Esophagus muscularis mucosa (tissue), 4 donors: Measurements from ENCODE around the gene RNASEH1.

Source experiments
- EP300 ChIP-seq: sonication (generic); formaldehyde crosslinking; IDR thresholded peaks from one replicate; pipeline ENCODE4 v1.6.1; 2017; ENCODE audit warnings: antibody characterized with exemption
- POLR2A ChIP-seq: fragments of 450-650 bp; IDR thresholded peaks from one replicate; pipeline ENCODE4 v1.6.1; 2017; ENCODE audit warnings: antibody characterized with exemption, moderate library complexity, mild to moderate bottlenecking, low read depth
- POLR2AphosphoS5 ChIP-seq, 2 donors: sonication (generic); formaldehyde crosslinking; IDR thresholded peaks; one replicate each; pipeline ENCODE4 v1.6.1; 2017; ENCODE audit warnings: antibody characterized with exemption in 2 of 2
- TF ChIP-seq, protein P1 (sequence below), 3 experiments: fragments of 200-600 bp in 2 of 3; fragments of 450-650 bp in 1 of 3; sonication (generic) in 2 of 3; IDR thresholded peaks; one replicate each; pipeline ENCODE4 v1.5.1; 2017 to 2019; ENCODE audit warnings: antibody characterized with exemption in 3 of 3, mild to moderate bottlenecking in 2 of 3, moderate library complexity in 1 of 3

- TF ChIP-seq, protein P1, sequence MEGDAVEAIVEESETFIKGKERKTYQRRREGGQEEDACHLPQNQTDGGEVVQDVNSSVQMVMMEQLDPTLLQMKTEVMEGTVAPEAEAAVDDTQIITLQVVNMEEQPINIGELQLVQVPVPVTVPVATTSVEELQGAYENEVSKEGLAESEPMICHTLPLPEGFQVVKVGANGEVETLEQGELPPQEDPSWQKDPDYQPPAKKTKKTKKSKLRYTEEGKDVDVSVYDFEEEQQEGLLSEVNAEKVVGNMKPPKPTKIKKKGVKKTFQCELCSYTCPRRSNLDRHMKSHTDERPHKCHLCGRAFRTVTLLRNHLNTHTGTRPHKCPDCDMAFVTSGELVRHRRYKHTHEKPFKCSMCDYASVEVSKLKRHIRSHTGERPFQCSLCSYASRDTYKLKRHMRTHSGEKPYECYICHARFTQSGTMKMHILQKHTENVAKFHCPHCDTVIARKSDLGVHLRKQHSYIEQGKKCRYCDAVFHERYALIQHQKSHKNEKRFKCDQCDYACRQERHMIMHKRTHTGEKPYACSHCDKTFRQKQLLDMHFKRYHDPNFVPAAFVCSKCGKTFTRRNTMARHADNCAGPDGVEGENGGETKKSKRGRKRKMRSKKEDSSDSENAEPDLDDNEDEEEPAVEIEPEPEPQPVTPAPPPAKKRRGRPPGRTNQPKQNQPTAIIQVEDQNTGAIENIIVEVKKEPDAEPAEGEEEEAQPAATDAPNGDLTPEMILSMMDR (IDR thresholded peaks at IDR 0.05): no peak
- TF ChIP-seq POLR2A (no peak), POLR2AphosphoS5 (IDR thresholded peaks at IDR 0.05) (no peak), EP300 (no peak)
Measured at GRCh38 chr2:3604207-3604877, 46.2 kb upstream of the RNASEH1 start.
